ENCODE data around the gene CCNK. TPM values are rescaled to one million over a fixed set of nuclear protein-coding genes. Genes with fewer than 3 reads are reported as not detected.

The CCNK gene
- total RNA-seq, 1 experiment from 2014 or later: 19.0 TPM

GRCh38 chr14:99549684-99550083 is 68.5 kb downstream of the CCNK start:
- Histone ChIP-seq H3K36me3 (ENCODE audit: low read depth) (no peaks in the 10 kb centered on the region), H3K27ac (no peak overlapping the region), H4K20me1 (ENCODE audit: insufficient read depth) (no peaks in the 10 kb centered on the region), H3K9me3 (ENCODE audit: insufficient read depth, low read depth) (no peaks in the 10 kb centered on the region), H3F3A (ENCODE audit: insufficient read depth, low read depth) (no peaks in the 10 kb centered on the region), H3K4me3 (no peak overlapping the region), H3K4me1 (replicated peaks; ENCODE audit: insufficient read depth) (peaks cover 1% of the 10 kb centered on the region), H2AFZ (no peak overlapping the region), H3K4me2 (no peak overlapping the region), H3K79me2 (ENCODE audit: low read depth) (no peaks in the 10 kb centered on the region), H3K27me3 (ENCODE audit: insufficient read depth, low read depth) (no peaks in the 10 kb centered on the region), H3K9me2 (ENCODE audit: insufficient read depth) (no peaks in the 10 kb centered on the region)
- TF ChIP-seq CTCF (conservative IDR thresholded peaks at IDR 0.05) (no peak), EZH2 (IDR thresholded peaks at IDR 0.05; ENCODE audit: low read depth) (no peak)
- DNase-seq: no peak
- CTCF ChIA-PET: no interaction called here
- intact Hi-C loops (cut with micrococcal nuclease; ENCODE audit: unreplicated experiment): no loop called here
- POLR2A ChIA-PET (ENCODE audit: unreplicated experiment): no interaction called here
- no TSS peak for BruUV-seq (replicated peaks)

- no peaks in the 10 kb centered on the region for H3K36me3 ChIP-seq (ENCODE audit: low read depth)
- intact Hi-C loops (cut with micrococcal nuclease; ENCODE audit: unreplicated experiment): no loop called here
- no peaks in the 10 kb centered on the region for H3K79me2 ChIP-seq (ENCODE audit: low read depth)
- no peak overlapping the region for H3K4me2 ChIP-seq
- H3K9me2 ChIP-seq (ENCODE audit: insufficient read depth): no peaks in the 10 kb centered on the region
- no peak overlapping the region for H3K27ac ChIP-seq
- POLR2A ChIA-PET (ENCODE audit: unreplicated experiment): no interaction called here
- H3K27me3 ChIP-seq (ENCODE audit: insufficient read depth, low read depth): no peaks in the 10 kb centered on the region
- CTCF ChIA-PET: no interaction called here
- H3K4me1 ChIP-seq (replicated peaks; ENCODE audit: insufficient read depth): peaks cover 7% of the 10 kb centered on the region
- H3K9me3 ChIP-seq (ENCODE audit: insufficient read depth, low read depth): no peaks in the 10 kb centered on the region
- no peaks in the 10 kb centered on the region for H3F3A ChIP-seq (ENCODE audit: insufficient read depth, low read depth)
- BruUV-seq (replicated peaks): no TSS peak
- no peak overlapping the region for H2AFZ ChIP-seq
- H3K4me3 ChIP-seq: no peak overlapping the region
- TF ChIP-seq CTCF (conservative IDR thresholded peaks at IDR 0.05): no peak
- no peak for TF ChIP-seq EZH2 (IDR thresholded peaks at IDR 0.05; ENCODE audit: low read depth)
- no peaks in the 10 kb centered on the region for H4K20me1 ChIP-seq (ENCODE audit: insufficient read depth)
- no peak for DNase-seq
Observed at GRCh38 chr14:99550387-99550992, 69.3 kb downstream of the CCNK start.

- no TSS peak for BruUV-seq (replicated peaks)
- H3K79me2 ChIP-seq (ENCODE audit: low read depth): no peaks in the 10 kb centered on the region
Observed at GRCh38 chr14:99551034-99551922, 70.1 kb downstream of the CCNK start.

More at GRCh38 chr14:99551034-99551922, 70.1 kb downstream of the CCNK start:
- Histone ChIP-seq H3K4me3 (no peak overlapping the region), H3K27ac (no peak overlapping the region), H3K4me1 (replicated peaks; ENCODE audit: insufficient read depth) (peaks cover 7% of the 10 kb centered on the region), H3K4me2 (no peak overlapping the region), H4K20me1 (ENCODE audit: insufficient read depth) (no peaks in the 10 kb centered on the region), H3K9me3 (ENCODE audit: insufficient read depth, low read depth) (no peaks in the 10 kb centered on the region), H2AFZ (no peak overlapping the region), H3K36me3 (ENCODE audit: low read depth) (no peaks in the 10 kb centered on the region), H3K9me2 (ENCODE audit: insufficient read depth) (no peaks in the 10 kb centered on the region), H3K27me3 (ENCODE audit: insufficient read depth, low read depth) (no peaks in the 10 kb centered on the region), H3F3A (ENCODE audit: insufficient read depth, low read depth) (no peaks in the 10 kb centered on the region)
- intact Hi-C loops (cut with micrococcal nuclease; ENCODE audit: unreplicated experiment): no loop called here
- TF ChIP-seq EZH2 (IDR thresholded peaks at IDR 0.05; ENCODE audit: low read depth): no peak
- ChIA-PET POLR2A (ENCODE audit: unreplicated experiment) (no interaction called here), CTCF (no interaction called here)
- DNase-seq: no peak
